Fibroblast of gingiva (primary cell): ENCODE results near the gene SEPSECS.

Source experiments
- DNase-seq: peaks from one replicate; pipeline ENCODE4 v3.0.0-alpha.2; 2011; ENCODE audit warnings: low read depth

Gene SEPSECS

GRCh38 chr4:25155947-25156346 lies 4.3 kb downstream of the SEPSECS start:
- no peak for DNase-seq

- no peak for DNase-seq
Observed at GRCh38 chr4:25154594-25155265, 5.5 kb downstream of the SEPSECS start.

GRCh38 chr4:25146076-25146475 lies 14.2 kb downstream of the SEPSECS start:
- DNase-seq, result no peak

GRCh38 chr4:25144870-25145481 lies 15.3 kb downstream of the SEPSECS start:
- peak; percentile 10 for DNase-seq

GRCh38 chr4:25142468-25142867 lies 17.8 kb downstream of the SEPSECS start:
- no peak for DNase-seq

- no peak for DNase-seq
Observed at GRCh38 chr4:25141592-25141991, 18.7 kb downstream of the SEPSECS start.

- no peak for DNase-seq
Observed at GRCh38 chr4:25133132-25133531, 27.1 kb downstream of the SEPSECS start.

- DNase-seq, result no peak
Observed at GRCh38 chr4:25131926-25132325, 28.3 kb downstream of the SEPSECS start.

- no peak for DNase-seq
Observed at GRCh38 chr4:25131381-25131780, 28.9 kb downstream of the SEPSECS start.

GRCh38 chr4:25129917-25130316 lies 30.3 kb downstream of the SEPSECS start:
- DNase-seq, result no peak

GRCh38 chr4:25128671-25129070 lies 31.6 kb downstream of the SEPSECS start:
- no peak for DNase-seq

- no peak for DNase-seq
Observed at GRCh38 chr4:25123236-25123635, 37.0 kb downstream of the SEPSECS start.

- peak; percentile 26 for DNase-seq
Observed at GRCh38 chr4:25120146-25120940, 39.9 kb downstream of the SEPSECS start.

- DNase-seq, result no peak
Observed at GRCh38 chr4:25117716-25118472, 42.4 kb downstream of the SEPSECS start.

- DNase-seq, result no peak
Observed at GRCh38 chr4:25117274-25117673, 43.0 kb downstream of the SEPSECS start.

GRCh38 chr4:25113915-25114904 lies 46.0 kb downstream of the SEPSECS start:
- no peak for DNase-seq

- no peak for DNase-seq
Observed at GRCh38 chr4:25112995-25113380, 47.3 kb downstream of the SEPSECS start.

- no peak for DNase-seq
Observed at GRCh38 chr4:25112366-25112994, 47.8 kb downstream of the SEPSECS start.

GRCh38 chr4:25111648-25112196 lies 48.5 kb downstream of the SEPSECS start:
- DNase-seq, result no peak
